ENCODE measurements around the gene SLC6A17. TPM values are rescaled to one million over a fixed set of nuclear protein-coding genes. Genes with fewer than 3 reads are reported as not detected.

The SLC6A17 gene
- total RNA-seq, 1 experiment from 2014 or later, result 0.59 TPM

GRCh38 chr1:110240476-110241210 is 90.3 kb downstream of the SLC6A17 start:
- no peak for DNase-seq (ENCODE audit: low read depth)

- no peak for DNase-seq (ENCODE audit: low read depth)
Observed at GRCh38 chr1:110241516-110241915, 91.2 kb downstream of the SLC6A17 start.

- no peak for DNase-seq (ENCODE audit: low read depth)
Observed at GRCh38 chr1:110242062-110242461, 91.8 kb downstream of the SLC6A17 start.

GRCh38 chr1:110242731-110243130 is 92.4 kb downstream of the SLC6A17 start:
- no peak for DNase-seq (ENCODE audit: low read depth)

GRCh38 chr1:110243146-110243545 is 92.9 kb downstream of the SLC6A17 start:
- DNase-seq (ENCODE audit: low read depth), result no peak

- DNase-seq (ENCODE audit: low read depth), result no peak
Observed at GRCh38 chr1:110243574-110243973, 93.3 kb downstream of the SLC6A17 start.

- no peak for DNase-seq (ENCODE audit: low read depth)
Observed at GRCh38 chr1:110245876-110246620, 95.8 kb downstream of the SLC6A17 start.

- no peak for DNase-seq (ENCODE audit: low read depth)
Observed at GRCh38 chr1:110248746-110249145, 98.5 kb downstream of the SLC6A17 start.

- DNase-seq (ENCODE audit: low read depth), result no peak
Observed at GRCh38 chr1:110249256-110249655, 99.0 kb downstream of the SLC6A17 start.

- DNase-seq (ENCODE audit: low read depth), result no peak
Observed at GRCh38 chr1:110250008-110250407, 99.7 kb downstream of the SLC6A17 start.

GRCh38 chr1:110250749-110251148 is 100.5 kb downstream of the SLC6A17 start:
- DNase-seq (ENCODE audit: low read depth), result no peak

Other genes with a start within 250 kb of the SLC6A17 start
- gene CSF1, start 239.6 kb upstream of the SLC6A17 start, total RNA-seq (2014; rRNA removed; shearing (Covaris generic)), result 92.8 and 118 TPM in 2 replicates
- gene AHCYL1, start 165.7 kb upstream of the SLC6A17 start, total RNA-seq (2014; rRNA removed; shearing (Covaris generic)), result 40.6 and 64.3 TPM in 2 replicates
- 28.6 and 30.3 TPM in 2 replicates for gene STRIP1, start 115.9 kb upstream of the SLC6A17 start, total RNA-seq (2014; rRNA removed; shearing (Covaris generic))
- gene ALX3, start 79.8 kb upstream of the SLC6A17 start, total RNA-seq (2014; rRNA removed; shearing (Covaris generic)), result not detected in 2 replicates
- gene UBL4B, start 38.1 kb upstream of the SLC6A17 start, total RNA-seq (2014; rRNA removed; shearing (Covaris generic)), result not detected in 2 replicates
- gene KCNC4, start 59.8 kb downstream of the SLC6A17 start, total RNA-seq (2014; rRNA removed; shearing (Covaris generic)), result 0.07 and 0.91 TPM in 2 replicates
- 20.9 and 35.8 TPM in 2 replicates for gene RBM15, start 188.9 kb downstream of the SLC6A17 start, total RNA-seq (2014; rRNA removed; shearing (Covaris generic))
- gene SLC16A4, start 240.5 kb downstream of the SLC6A17 start, total RNA-seq (2014; rRNA removed; shearing (Covaris generic)), result 30.0 and 47.6 TPM in 2 replicates